HG03175 (cell line): ENCODE measurements around the gene SLC38A11.

Source experiments
- ATAC-seq: cut with Tn5 transposase; IDR thresholded peaks from one replicate; pipeline ENCODE4 v1.9.1; 2021; ENCODE audit warnings: mild to moderate bottlenecking, moderate library complexity; ENCODE audit not compliant: unreplicated experiment

SLC38A11 gene

GRCh38 chr2:164917296-164917903 is 37.9 kb downstream of the SLC38A11 start:
- no peak for ATAC-seq

DNA sequence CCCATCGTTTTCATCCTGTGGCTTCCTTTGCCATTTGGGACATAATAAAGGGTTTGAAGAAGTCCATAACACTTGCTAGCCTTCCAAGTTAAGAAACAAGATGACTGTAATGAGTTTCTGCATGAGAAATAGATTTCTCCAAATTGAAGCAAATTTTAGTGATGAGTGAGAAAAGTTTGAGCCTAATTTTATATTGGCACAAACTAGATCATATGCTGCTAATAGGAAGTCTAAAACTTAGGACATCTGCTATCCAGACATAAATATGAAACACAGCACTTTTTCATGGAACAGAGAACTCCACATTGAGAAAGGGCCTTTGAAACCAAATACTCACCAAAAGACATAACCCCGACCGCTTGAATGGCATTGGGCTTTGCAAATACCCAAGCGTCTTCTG is 39.8 kb downstream of the SLC38A11 start:
- ATAC-seq, result no peak

GRCh38 chr2:164913640-164914350 is 41.5 kb downstream of the SLC38A11 start:
- no peak for ATAC-seq

GRCh38 chr2:164913011-164913410 is 42.3 kb downstream of the SLC38A11 start:
- ATAC-seq, result no peak

DNA sequence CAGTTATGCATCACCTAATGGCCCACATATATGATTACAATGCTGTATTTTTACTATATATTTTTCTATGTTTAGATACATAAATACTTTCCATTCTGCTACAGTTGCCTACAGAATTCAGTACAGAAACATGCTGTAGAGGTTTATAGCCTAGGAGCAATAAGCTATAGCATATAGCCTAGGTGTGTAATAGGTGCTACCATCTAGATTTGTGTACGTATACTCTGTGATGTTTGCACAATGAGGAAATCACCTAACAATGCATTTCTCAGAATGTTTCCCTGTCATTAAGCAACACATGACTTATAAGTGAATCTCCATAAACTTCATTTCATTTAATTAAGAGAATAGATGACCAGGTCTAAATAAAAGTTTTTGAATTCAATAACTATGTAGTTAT is 43.5 kb downstream of the SLC38A11 start:
- ATAC-seq, result no peak

DNA sequence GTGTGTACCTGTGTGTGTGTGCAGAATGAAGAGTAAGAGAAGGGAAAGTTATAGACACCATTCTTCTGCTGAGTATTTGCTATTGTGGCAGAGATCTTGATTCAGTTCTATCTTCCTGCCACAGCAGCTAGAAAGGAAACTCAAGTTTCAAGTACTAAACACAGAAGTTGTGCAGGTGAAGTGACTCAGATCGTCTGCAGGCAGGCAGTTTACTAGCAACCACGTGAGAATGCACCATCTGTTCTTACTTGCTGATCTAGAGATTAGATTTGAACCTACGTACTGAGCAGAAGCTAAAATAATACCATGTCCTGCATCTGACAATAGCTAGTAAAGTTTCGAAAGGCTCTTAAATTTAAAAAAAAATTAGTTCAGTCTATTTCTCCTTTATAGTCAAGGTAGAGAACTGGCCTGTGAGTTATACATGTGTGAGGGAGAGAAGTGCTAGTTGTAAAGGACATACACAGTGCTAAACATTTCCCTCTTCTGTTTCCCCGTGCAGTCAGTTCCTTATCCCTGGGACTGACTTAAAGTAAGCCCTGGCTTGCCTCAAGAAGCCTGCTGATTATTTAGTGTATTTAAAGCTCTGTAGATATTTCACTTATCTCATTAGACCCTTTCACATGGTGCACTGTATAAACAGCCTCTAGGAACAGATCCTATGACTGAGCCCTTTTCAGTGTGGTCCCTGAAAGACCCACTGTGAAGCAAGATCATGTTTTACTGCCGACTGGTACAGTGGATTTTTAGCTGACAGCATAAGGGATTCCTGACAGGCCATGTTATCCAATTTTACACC is 45.0 kb downstream of the SLC38A11 start:
- ATAC-seq, result peak; percentile 44

- ATAC-seq, result no peak
Observed at GRCh38 chr2:164906947-164907346, 48.4 kb downstream of the SLC38A11 start.

- ATAC-seq, result no peak
Observed at GRCh38 chr2:164905307-164905706, 50.0 kb downstream of the SLC38A11 start.

DNA sequence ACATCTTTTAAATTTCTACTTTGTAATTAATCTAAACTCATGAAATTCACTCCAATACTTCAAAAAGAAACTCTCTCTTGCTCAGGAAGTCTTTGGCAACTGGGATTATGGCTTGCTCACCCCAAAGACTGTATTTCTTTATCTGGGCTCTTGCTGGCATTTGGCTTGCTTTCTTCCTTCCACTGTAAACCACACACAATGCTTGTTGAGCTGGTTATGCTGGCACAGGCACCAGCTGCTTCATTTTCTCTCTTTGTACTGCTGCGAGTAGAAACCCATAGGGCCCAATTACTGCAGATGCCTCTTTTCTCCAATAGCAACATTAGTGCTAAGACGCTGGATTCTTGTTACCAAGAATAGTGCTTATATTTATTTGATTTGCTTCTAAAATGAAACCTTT is 51.4 kb downstream of the SLC38A11 start:
- no peak for ATAC-seq

DNA sequence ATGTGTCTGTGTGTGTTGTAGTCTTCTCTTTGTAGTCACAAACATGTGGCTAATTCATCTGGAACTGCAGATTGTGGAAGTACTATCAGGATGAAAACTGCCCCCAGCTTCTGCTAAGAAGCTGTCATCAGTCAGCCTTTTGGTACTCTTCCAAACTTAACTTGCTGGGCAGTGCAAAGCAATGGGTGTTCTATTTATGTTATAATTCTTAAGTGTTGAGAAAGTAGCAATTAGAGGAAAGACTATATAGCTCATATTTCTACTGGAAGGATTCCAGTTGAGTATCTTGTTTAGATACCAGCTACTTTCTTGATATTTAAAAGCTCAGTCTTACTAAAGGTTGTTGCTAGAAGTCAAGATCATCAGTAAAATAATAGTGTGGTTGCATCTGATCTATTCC is 52.1 kb downstream of the SLC38A11 start:
- no peak for ATAC-seq

DNA sequence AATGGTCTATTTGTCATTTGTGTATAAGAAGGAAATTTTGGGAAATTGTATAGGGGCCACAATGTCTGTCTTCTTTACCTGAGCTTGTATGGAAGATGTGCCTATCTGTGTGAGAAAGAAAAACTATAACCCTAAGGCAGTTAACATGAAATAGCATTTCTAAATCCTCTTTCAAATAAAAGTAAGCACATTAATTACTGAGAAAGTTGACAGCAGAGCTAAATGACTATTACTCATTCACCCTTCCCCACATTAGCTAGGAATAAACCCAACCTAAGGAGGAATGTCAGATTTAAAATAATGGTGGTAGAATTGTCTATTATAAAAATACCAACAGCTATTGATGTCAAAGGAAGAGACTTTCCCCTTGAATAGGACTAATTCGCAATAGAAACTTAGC is 56.2 kb downstream of the SLC38A11 start:
- ATAC-seq, result no peak

GRCh38 chr2:164898475-164898874 is 56.9 kb downstream of the SLC38A11 start:
- no peak for ATAC-seq

GRCh38 chr2:164897469-164898260 is 57.7 kb downstream of the SLC38A11 start:
- no peak for ATAC-seq

DNA sequence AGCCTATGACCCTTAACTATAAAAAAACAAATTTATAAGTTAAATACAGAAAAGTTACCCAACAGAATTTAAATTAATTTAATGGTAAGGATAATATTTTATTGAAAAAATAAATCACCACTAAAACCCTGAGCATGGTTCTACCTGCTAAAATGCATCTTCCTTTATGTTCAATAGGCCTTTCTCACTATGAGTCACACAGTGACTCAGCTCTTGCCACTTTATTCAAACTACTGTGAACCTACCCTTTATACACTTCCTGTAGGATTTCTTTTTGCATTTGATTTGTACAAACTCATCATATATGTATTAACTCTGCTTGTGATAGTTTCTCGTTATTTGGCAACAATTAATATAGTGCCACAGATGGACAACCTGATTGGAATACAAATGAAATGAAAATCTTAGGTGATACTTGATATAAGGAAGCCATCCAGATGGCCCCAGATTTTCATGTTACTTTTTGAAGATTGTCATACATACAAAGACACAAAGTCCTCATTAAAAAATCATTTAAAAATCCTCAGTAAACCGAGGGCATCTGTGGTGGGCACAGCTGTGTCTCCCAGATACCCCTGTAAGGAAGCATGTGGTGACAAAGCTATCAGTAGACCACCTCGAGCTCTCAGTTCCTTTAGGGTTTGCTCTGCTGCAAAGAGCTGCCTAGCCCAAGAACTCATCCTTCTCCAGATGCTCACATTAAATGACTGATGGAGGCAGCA is 58.5 kb downstream of the SLC38A11 start:
- ATAC-seq, result peak; percentile 98

- no peak for ATAC-seq
Observed at GRCh38 chr2:164896226-164896625, 59.1 kb downstream of the SLC38A11 start.

DNA sequence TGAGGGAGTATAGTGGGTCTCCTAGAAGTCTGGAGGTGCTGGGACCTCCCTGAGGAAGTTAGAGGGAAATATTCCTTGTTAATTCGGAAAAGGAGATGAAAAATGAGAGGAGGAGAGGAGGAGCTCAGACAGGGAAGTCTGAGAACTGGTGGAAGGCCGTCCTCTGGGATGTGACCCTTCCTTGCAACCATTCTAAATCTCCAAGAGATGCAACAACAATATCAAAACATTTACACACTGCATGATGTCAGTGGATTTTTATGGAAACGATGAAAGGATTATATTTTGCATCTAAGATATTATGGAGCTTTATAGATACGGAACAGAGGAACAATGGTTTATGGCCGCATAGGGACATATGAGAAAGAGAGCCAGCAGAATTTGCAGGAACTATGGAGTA is 63.9 kb downstream of the SLC38A11 start:
- no peak for ATAC-seq

- no peak for ATAC-seq
Observed at GRCh38 chr2:164890544-164890943, 64.8 kb downstream of the SLC38A11 start.

DNA sequence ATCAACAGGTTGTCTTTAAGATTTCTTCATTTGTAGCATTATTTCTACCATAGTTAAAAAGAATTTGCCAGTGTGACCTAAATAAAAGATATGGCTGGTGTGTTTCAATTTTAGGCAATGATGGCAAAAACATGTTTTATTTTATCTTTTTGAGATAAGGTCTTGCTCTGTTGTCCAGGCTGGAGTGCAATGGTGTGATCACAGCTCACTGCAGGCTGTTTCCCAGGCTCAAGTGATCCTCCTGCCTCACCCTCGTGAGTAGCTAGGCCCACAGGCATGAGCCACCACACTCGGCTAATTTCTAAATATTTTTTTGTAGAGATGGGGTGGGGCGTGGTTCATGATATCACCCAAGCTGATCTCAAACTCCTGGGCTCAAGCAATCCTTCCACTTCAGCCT is 66.7 kb downstream of the SLC38A11 start:
- no peak for ATAC-seq

- ATAC-seq, result no peak
Observed at GRCh38 chr2:164887434-164888144, 67.7 kb downstream of the SLC38A11 start.

DNA sequence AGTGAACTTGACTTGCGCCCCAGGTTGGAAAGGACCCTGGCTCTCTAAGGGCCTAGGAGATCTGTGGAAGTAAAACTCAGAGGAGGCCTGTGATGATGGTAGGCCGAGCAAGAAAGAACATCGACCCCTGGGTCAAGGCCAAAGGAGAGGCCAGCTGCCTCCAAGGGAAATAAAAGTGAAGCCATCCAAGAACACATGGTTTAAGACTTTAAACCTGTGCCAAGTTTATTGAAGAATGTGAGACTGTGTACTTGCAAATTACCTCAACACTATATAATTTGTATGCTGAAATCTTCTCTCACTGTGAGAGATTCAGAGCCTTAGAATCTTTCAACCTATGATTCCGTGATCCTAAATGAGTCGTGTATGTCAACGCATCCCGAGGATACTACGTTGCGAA is 73.0 kb downstream of the SLC38A11 start:
- no peak for ATAC-seq
